Parathyroid adenoma (tissue), 2 donors: Measurements from ENCODE around the gene LPCAT1.

ENCODE experiments used
- H2AFZ ChIP-seq: fragments of 300-600 bp; sonication (generic); one replicate; pipeline ENCODE4 v1.7.0; 2017; ENCODE audit warnings: antibody characterized with exemption, mild to moderate bottlenecking
- H3K27ac ChIP-seq: fragments of 300-600 bp; sonication (generic); one replicate; pipeline ENCODE4 v1.7.0; 2017
- H3K27me3 ChIP-seq: fragments of 300-600 bp; sonication (generic); one replicate; pipeline ENCODE4 v1.7.0; 2017; ENCODE audit warnings: low read length; ENCODE audit not compliant: control insufficient read depth, insufficient read depth
- H3K36me3 ChIP-seq: fragments of 300-600 bp; sonication (generic); one replicate; pipeline ENCODE4 v1.7.0; 2017; ENCODE audit warnings: low read length; ENCODE audit not compliant: control insufficient read depth, insufficient read depth
- H3K4me1 ChIP-seq: fragments of 300-600 bp; sonication (generic); one replicate; pipeline ENCODE4 v1.7.0; 2017; ENCODE audit warnings: control low read depth
- H3K4me2 ChIP-seq: fragments of 300-600 bp; sonication (generic); one replicate; pipeline ENCODE4 v1.7.0; 2017; ENCODE audit warnings: low read length
- H3K4me3 ChIP-seq: fragments of 300-600 bp; sonication (generic); one replicate; pipeline ENCODE4 v1.7.0; 2017; ENCODE audit warnings: low read depth, low read length
- H3K79me2 ChIP-seq: fragments of 300-600 bp; sonication (generic); one replicate; pipeline ENCODE4 v1.7.0; 2017; ENCODE audit warnings: control low read depth
- H3K9ac ChIP-seq: fragments of 300-600 bp; sonication (generic); one replicate; pipeline ENCODE4 v1.7.0; 2017; ENCODE audit warnings: mild to moderate bottlenecking
- H3K9me3 ChIP-seq: fragments of 300-600 bp; sonication (generic); one replicate; pipeline ENCODE4 v1.7.0; 2017; ENCODE audit warnings: low read length; ENCODE audit not compliant: control insufficient read depth
- CTCF ChIP-seq: fragments of 300-600 bp; sonication (generic); IDR thresholded peaks from one replicate; pipeline ENCODE4 v1.7.0; 2017; ENCODE audit warnings: antibody characterized with exemption, mild to moderate bottlenecking
- donor health status: primary hyperparathyroidism.

LPCAT1 gene

DNA sequence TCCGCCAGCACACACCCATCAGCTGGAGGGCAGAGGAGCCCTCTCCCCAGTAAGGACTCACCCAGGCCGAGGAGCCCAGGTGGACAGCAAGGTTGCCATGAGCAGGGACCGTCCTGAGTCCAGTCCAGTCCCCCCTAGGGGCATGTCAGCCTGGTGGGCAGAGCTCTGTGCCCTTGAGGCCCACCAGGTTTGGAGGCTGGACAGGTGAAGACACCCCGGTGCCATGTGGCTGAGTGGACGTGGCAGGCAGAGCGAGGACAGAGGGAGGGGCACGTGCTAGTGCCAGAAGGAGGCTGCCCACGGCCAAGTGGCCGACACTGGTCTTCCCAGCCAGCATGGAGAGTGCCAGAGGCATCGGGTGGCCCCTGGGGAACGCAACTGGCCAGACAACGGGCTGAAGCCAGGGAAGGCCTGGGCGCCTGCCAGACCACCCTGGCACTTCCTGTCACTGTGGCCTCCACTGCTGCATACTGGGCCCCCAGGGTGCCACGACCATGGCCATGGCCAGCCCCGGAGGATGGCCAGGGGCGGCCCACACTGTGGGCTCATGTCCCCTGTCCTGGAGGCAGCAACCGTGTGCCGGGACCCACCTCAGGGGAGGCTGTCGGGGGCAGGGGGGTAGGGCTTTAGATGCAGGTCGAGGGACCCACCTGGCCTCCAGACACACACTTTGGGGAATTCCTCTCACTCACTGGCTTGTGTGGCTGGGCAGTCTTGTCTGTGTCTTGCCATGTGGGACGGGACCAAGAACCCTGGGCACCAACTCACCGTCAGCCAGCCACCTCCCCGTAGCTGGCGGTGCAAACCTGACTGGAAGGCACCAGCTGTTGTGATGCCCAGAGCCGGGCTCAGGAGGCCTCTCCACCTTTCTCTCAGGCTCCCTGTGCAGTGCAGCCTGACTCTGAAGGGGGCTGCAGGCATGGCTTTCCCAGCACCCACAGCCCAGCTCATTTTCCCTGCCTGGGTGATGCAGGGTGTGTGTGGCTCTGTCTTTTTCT lies 42.3 kb upstream of the LPCAT1 start:
- no peaks in the 10 kb centered on the region for H3K9me3 ChIP-seq
- H3K4me1 ChIP-seq = peaks cover 6% of the 10 kb centered on the region
- H3K27me3 ChIP-seq = no peaks in the 10 kb centered on the region
- no peak overlapping the region for H3K4me3 ChIP-seq
- no peaks in the 10 kb centered on the region for H3K79me2 ChIP-seq
- no peaks in the 10 kb centered on the region for H3K36me3 ChIP-seq
- TF ChIP-seq CTCF = no peak
- no peak overlapping the region for H3K9ac ChIP-seq
- no peak overlapping the region for H2AFZ ChIP-seq
- no peak overlapping the region for H3K4me2 ChIP-seq
- no peak overlapping the region for H3K27ac ChIP-seq

- Histone ChIP-seq H3K4me1 (peaks cover 6% of the 10 kb centered on the region), H3K79me2 (no peaks in the 10 kb centered on the region), H3K27ac (no peak overlapping the region), H3K4me3 (no peak overlapping the region), H3K27me3 (no peaks in the 10 kb centered on the region), H3K4me2 (no peak overlapping the region), H2AFZ (no peak overlapping the region), H3K36me3 (no peaks in the 10 kb centered on the region), H3K9me3 (no peaks in the 10 kb centered on the region), H3K9ac (no peak overlapping the region)
- no peak for TF ChIP-seq CTCF
Observed at GRCh38 chr5:1564824-1565736, 41.3 kb upstream of the LPCAT1 start.

DNA sequence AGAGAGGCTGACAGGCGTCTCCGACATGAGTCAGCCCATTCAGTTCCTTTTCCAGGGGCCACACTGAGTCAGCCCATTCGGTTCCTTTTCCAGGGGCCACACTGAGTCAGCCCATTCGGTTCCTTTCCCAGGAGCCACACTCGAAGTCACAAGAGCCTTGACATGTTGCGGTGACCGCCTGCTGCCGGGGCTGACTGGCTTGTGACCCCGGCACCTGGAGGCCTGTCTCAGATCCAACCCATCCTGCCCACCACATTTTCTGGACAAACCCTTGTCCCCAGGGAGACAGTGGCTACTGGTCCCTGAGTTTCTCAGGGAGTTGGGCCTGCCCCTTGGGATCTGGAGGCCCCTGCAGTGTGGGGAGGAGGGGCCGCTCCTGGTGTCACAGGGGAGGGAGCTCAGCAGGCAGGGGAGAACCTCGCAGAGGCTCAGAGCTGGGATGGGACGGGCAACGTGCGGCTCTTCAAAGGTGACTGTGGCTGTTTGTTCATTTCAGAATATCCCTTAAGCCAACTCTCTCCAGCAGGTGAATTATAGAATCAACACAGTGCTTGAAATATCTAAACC lies 40.5 kb upstream of the LPCAT1 start:
- no peak overlapping the region for H3K4me2 ChIP-seq
- no peak overlapping the region for H3K4me3 ChIP-seq
- no peaks in the 10 kb centered on the region for H3K36me3 ChIP-seq
- no peaks in the 10 kb centered on the region for H3K79me2 ChIP-seq
- H3K27ac ChIP-seq = no peak overlapping the region
- TF ChIP-seq CTCF = no peak
- H3K9me3 ChIP-seq = no peaks in the 10 kb centered on the region
- no peak overlapping the region for H2AFZ ChIP-seq
- no peaks in the 10 kb centered on the region for H3K27me3 ChIP-seq
- H3K4me1 ChIP-seq = peaks cover 6% of the 10 kb centered on the region
- H3K9ac ChIP-seq = no peak overlapping the region

DNA sequence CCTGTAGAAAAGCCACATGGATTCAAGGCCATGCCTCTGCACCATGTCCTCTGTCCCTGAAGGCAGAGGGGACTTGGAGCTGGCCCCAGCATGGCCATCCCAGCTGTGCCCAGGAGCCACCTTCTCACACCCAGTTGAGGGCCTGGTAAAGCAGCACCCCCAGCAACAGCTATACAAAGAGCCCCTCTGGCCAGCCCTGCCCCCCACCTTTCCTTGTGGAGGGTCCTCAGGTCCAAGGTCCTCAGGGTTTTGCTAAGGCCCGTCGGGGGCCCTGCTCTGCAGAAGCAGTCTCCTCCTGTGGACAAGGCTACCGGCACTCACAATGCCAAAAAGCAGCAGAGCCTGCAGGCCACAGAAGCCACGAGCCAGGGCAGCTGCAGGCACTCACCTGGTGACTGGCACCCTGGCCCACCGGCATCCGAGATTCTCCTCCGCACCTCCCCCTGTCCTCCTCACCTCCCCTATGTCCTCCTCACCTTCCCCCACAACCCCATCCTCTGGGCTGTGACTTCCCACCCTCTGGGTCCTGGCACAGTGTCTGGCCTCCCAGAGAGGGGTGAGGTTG lies 39.9 kb upstream of the LPCAT1 start:
- no peak overlapping the region for H3K27ac ChIP-seq
- H3K4me3 ChIP-seq = no peak overlapping the region
- H3K79me2 ChIP-seq = no peaks in the 10 kb centered on the region
- no peak overlapping the region for H2AFZ ChIP-seq
- H3K36me3 ChIP-seq = no peaks in the 10 kb centered on the region
- peaks cover 4% of the 10 kb centered on the region for H3K4me1 ChIP-seq
- no peaks in the 10 kb centered on the region for H3K9me3 ChIP-seq
- H3K4me2 ChIP-seq = no peak overlapping the region
- no peaks in the 10 kb centered on the region for H3K27me3 ChIP-seq
- H3K9ac ChIP-seq = no peak overlapping the region
- no peak for TF ChIP-seq CTCF
